HepG2 (cell line): ENCODE data around the gene TMC8. TPM values are rescaled to one million over a fixed set of nuclear protein-coding genes. Genes with fewer than 3 reads are reported as not detected.
A peak's percentile ranks its signal among the peaks of the same experiment; 100 is the strongest.

ENCODE experiments used
- EP300 ChIP-seq, 3 experiments: sonication (generic) in 1 of 3; formaldehyde crosslinking in 1 of 3; IDR thresholded peaks; 2 replicates each; pipeline versions ENCODE4 v1.5.1 to v1.6.1; 2011 to 2020; ENCODE audit warnings: low read depth in 2 of 3, low read length in 2 of 3, borderline replicate concordance in 1 of 3, improper control_type of control experiment in 1 of 3, mild to moderate bottlenecking in 1 of 3, missing genetic modification reagents in 1 of 3, moderate library complexity in 1 of 3
- GFI1 ChIP-seq: sonication (generic); formaldehyde crosslinking; IDR thresholded peaks from 2 replicates; pipeline ENCODE4 v1.5.0; 2020; ENCODE audit warnings: missing genetic modification reagents, mild to moderate bottlenecking, borderline replicate concordance
- RNF2 ChIP-seq: fragments of 450-650 bp; conservative IDR thresholded peaks from 2 replicates; pipeline ENCODE4 v1.6.1; 2016; ENCODE audit warnings: low read depth
- SALL1 ChIP-seq: sonication (generic); formaldehyde crosslinking; IDR thresholded peaks from 2 replicates; pipeline ENCODE4 v1.8.0; 2022; ENCODE audit warnings: mild to moderate bottlenecking, missing genetic modification reagents
- THAP11 ChIP-seq: IDR thresholded peaks from 2 replicates; pipeline ENCODE4 v1.6.1; 2016; ENCODE audit warnings: missing biosample characterization, missing genetic modification reagents
- TP53 ChIP-seq: sonication (generic); formaldehyde crosslinking; conservative IDR thresholded peaks from 2 replicates; pipeline ENCODE4 v1.4.0; 2020; ENCODE audit warnings: missing genetic modification reagents
- YEATS2 ChIP-seq: sonication (generic); formaldehyde crosslinking; IDR thresholded peaks from 2 replicates; pipeline ENCODE4 v1.4.0; 2020; ENCODE audit warnings: missing genetic modification reagents, borderline replicate concordance
- ZNF225 ChIP-seq: sonication (generic); formaldehyde crosslinking; IDR thresholded peaks from 2 replicates; pipeline ENCODE4 v1.4.0; 2020; ENCODE audit warnings: mild to moderate bottlenecking, missing genetic modification reagents
- ZNF816 ChIP-seq: sonication (generic); formaldehyde crosslinking; IDR thresholded peaks from 2 replicates; pipeline ENCODE4 v1.8.0; 2022; ENCODE audit warnings: missing genetic modification reagents, mild to moderate bottlenecking, borderline replicate concordance
- ZZZ3 ChIP-seq: sonication (generic); formaldehyde crosslinking; IDR thresholded peaks from 2 replicates; pipeline ENCODE4 v1.4.0; 2020; ENCODE audit warnings: missing genetic modification reagents, mild to moderate bottlenecking, borderline replicate concordance
- polyA plus RNA-seq, 8 experiments: library from polyadenylated mRNA; depleted of rRNA in 3 of 8; stranded (reverse) in 7 of 8; unstranded in 1 of 8; fragments of >200 nt; fragmentation: Illumina TruSeq in 4 of 8; extraction: Trizol in 4 of 8; gene quantifications; 2 replicates each; pipeline versions ENCODE4 v1.2.1 to v1.2.3, GENCODE V29; 2011 to 2016; ENCODE audit warnings: low read depth in 4 of 8, missing spikeins in 1 of 8, mixed read lengths in 1 of 8; ENCODE audit not compliant: insufficient read depth in 1 of 8
- total RNA-seq, 5 experiments: library from RNA; depleted of rRNA; stranded (reverse); fragments of >200 nt; fragmentation: Illumina TruSeq; extraction: Trizol; gene quantifications; 2 replicates each; pipeline ENCODE4 v1.2.3, GENCODE V29; 2016; ENCODE audit warnings: low read depth in 1 of 5
- TF ChIP-seq, protein P1 (sequence below), 2 experiments: fragments of 450-650 bp in 1 of 2; sonication (generic) in 1 of 2; formaldehyde crosslinking in 1 of 2; IDR thresholded peaks; 2 replicates each; pipeline versions ENCODE4 v1.6.1 to v1.8.0; 2016 to 2022; ENCODE audit warnings: antibody characterized with exemption in 1 of 2, mild to moderate bottlenecking in 1 of 2, missing genetic modification reagents in 1 of 2
- TF ChIP-seq, protein P2 (sequence below): sonication (generic); formaldehyde crosslinking; IDR thresholded peaks from 2 replicates; pipeline ENCODE4 v1.8.0; 2022; ENCODE audit warnings: low read depth, missing genetic modification reagents
- TF ChIP-seq, protein P3 (sequence below): sonication (generic); formaldehyde crosslinking; IDR thresholded peaks from 2 replicates; pipeline ENCODE4 v1.4.0; 2020; ENCODE audit warnings: mild to moderate bottlenecking, missing genetic modification reagents
- TF ChIP-seq, protein P4 (sequence below): IDR thresholded peaks from 2 replicates; pipeline ENCODE4 v1.6.1; 2018; ENCODE audit warnings: missing genetic modification reagents, mild to moderate bottlenecking, missing compliant biosample characterization

TMC8 gene
- total and polyA plus RNA-seq, 2 of the 13 experiments (the other 11 are each of a cell fraction or from before 2014, with no cell fraction given), result 0.53 to 7.8 TPM

DNA sequence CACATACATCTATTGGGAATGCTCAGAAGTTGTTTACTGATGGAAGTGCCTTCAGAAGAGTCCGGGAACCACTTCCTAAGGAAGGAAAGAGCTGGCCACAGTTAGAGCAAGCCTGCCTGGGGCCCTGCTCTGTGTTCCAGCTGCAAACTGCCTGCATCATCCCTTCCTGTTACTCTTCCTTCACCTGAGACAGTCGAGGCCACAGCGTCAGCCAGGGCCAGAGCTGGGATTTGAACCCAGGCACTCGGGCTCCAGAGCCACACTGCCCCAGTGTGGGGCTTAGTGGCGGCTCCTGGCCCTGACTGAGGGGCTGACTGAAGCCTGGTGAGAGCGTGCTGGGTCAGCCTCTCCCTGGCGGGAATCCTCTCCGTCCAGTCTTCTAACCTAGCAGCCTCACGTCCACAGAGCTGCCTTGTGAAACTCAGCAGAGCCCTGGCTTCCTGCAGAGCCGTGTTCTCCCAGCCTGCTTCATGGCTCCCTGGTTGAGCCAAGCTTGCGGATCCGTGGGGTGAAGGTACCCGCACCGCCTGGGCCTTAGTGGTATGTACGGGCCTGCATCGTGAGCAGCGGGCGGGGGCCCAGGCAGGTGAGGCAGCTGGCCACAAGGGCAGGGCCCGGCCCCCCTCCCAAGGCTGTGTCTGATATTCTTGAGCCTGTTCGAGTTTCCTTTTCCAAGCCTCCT, 11.0 kb downstream of the TMC8 start (continued):
- TF ChIP-seq, protein P1, sequence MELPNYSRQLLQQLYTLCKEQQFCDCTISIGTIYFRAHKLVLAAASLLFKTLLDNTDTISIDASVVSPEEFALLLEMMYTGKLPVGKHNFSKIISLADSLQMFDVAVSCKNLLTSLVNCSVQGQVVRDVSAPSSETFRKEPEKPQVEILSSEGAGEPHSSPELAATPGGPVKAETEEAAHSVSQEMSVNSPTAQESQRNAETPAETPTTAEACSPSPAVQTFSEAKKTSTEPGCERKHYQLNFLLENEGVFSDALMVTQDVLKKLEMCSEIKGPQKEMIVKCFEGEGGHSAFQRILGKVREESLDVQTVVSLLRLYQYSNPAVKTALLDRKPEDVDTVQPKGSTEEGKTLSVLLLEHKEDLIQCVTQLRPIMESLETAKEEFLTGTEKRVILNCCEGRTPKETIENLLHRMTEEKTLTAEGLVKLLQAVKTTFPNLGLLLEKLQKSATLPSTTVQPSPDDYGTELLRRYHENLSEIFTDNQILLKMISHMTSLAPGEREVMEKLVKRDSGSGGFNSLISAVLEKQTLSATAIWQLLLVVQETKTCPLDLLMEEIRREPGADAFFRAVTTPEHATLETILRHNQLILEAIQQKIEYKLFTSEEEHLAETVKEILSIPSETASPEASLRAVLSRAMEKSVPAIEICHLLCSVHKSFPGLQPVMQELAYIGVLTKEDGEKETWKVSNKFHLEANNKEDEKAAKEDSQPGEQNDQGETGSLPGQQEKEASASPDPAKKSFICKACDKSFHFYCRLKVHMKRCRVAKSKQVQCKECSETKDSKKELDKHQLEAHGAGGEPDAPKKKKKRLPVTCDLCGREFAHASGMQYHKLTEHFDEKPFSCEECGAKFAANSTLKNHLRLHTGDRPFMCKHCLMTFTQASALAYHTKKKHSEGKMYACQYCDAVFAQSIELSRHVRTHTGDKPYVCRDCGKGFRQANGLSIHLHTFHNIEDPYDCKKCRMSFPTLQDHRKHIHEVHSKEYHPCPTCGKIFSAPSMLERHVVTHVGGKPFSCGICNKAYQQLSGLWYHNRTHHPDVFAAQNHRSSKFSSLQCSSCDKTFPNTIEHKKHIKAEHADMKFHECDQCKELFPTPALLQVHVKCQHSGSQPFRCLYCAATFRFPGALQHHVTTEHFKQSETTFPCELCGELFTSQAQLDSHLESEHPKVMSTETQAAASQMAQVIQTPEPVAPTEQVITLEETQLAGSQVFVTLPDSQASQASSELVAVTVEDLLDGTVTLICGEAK (IDR thresholded peaks at IDR 0.05), result no peak
- TF ChIP-seq, protein P1 (CRISPR knock-in tag; IDR thresholded peaks at IDR 0.05), result no peak
- 0 out of 2 replicates have a peak, but pooled peaks have one; percentile 22 for TF ChIP-seq RNF2
- no peak for TF ChIP-seq YEATS2 (CRISPR knock-in tag)
- no peak for TF ChIP-seq ZNF816 (CRISPR knock-in tag)
- TF ChIP-seq THAP11, result no peak
- no peak for TF ChIP-seq EP300 (IDR thresholded peaks at IDR 0.05; ENCODE audit: low read depth in 2 of 2, low read length in 2 of 2)
- no peak for TF ChIP-seq EP300 (CRISPR knock-in tag; IDR thresholded peaks at IDR 0.05; ENCODE audit: borderline replicate concordance)
- 0 out of 2 replicates have a peak, but pooled peaks have one; percentile 64 for TF ChIP-seq ZZZ3
- TF ChIP-seq GFI1, result no peak
- TF ChIP-seq, protein P2, sequence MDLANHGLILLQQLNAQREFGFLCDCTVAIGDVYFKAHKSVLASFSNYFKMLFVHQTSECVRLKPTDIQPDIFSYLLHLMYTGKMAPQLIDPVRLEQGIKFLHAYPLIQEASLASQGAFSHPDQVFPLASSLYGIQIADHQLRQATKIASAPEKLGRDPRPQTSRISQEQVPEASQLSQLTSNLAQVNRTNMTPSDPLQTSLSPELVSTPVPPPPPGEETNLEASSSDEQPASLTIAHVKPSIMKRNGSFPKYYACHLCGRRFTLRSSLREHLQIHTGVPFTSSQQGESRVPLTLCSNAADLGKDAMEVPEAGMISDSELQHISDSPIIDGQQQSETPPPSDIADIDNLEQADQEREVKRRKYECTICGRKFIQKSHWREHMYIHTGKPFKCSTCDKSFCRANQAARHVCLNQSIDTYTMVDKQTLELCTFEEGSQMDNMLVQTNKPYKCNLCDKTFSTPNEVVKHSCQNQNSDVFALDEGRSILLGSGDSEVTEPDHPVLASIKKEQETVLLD (CRISPR knock-in tag), result no peak
- TF ChIP-seq ZNF225 (CRISPR knock-in tag), result peak; percentile 49; the same call in 1 of the 2 replicates
- TF ChIP-seq, protein P3, sequence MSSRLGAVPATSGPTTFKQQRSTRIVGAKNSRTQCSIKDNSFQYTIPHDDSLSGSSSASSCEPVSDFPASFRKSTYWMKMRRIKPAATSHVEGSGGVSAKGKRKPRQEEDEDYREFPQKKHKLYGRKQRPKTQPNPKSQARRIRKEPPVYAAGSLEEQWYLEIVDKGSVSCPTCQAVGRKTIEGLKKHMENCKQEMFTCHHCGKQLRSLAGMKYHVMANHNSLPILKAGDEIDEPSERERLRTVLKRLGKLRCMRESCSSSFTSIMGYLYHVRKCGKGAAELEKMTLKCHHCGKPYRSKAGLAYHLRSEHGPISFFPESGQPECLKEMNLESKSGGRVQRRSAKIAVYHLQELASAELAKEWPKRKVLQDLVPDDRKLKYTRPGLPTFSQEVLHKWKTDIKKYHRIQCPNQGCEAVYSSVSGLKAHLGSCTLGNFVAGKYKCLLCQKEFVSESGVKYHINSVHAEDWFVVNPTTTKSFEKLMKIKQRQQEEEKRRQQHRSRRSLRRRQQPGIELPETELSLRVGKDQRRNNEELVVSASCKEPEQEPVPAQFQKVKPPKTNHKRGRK (CRISPR knock-in tag), result peak; percentile 43; the same call in 1 of the 2 replicates
- TF ChIP-seq TP53 (CRISPR knock-in tag), result no peak
- TF ChIP-seq SALL1, result peak; percentile 27; the same call in 1 of the 2 replicates
- TF ChIP-seq, protein P4, sequence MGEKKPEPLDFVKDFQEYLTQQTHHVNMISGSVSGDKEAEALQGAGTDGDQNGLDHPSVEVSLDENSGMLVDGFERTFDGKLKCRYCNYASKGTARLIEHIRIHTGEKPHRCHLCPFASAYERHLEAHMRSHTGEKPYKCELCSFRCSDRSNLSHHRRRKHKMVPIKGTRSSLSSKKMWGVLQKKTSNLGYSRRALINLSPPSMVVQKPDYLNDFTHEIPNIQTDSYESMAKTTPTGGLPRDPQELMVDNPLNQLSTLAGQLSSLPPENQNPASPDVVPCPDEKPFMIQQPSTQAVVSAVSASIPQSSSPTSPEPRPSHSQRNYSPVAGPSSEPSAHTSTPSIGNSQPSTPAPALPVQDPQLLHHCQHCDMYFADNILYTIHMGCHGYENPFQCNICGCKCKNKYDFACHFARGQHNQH (CRISPR knock-in tag), result 0 out of 2 replicates have a peak, but pooled peaks have one; percentile 20
